Activated CD8-positive, alpha-beta memory T cell treated with anti-CD3 and anti-CD28 coated beads, Interleukin-2, amount 50 U/mL, for 24 hours (primary cell): Measurements from ENCODE around the gene OR11A1.

ENCODE experiments used
- DNase-seq: peaks from one replicate; pipeline ENCODE4 v3.0.0-alpha.2; 2020; ENCODE audit errors: extremely low read depth

The OR11A1 gene, protein sequence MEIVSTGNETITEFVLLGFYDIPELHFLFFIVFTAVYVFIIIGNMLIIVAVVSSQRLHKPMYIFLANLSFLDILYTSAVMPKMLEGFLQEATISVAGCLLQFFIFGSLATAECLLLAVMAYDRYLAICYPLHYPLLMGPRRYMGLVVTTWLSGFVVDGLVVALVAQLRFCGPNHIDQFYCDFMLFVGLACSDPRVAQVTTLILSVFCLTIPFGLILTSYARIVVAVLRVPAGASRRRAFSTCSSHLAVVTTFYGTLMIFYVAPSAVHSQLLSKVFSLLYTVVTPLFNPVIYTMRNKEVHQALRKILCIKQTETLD

DNA sequence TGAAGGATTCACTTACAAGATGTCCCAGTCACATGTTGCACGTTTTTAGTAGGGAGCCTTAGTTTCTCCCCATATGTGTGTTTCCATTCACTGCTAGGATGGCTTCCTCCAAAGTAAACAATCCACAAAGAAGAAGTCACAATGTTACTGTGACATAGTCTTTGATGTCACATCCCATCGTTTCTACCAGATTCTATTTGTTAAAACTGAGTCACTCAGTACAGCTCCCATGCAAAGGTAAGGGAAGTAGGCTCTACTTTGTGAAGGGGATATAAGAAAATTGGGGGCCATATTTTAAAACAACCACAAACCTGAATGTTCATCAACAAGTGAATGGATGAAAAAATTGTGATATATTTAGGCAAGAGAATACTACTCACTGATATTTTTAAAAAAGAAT lies at the start of gene OR11A1, which contains the start of gene OR2H1:
TSS of gene OR11A1 (minus strand) at position 101 of the 400 bp plus-strand sequence. CDS start 29,430 bp downstream, outside the sequence.
TSS of gene OR2H1 (plus strand) at position 185 of the 400 bp plus-strand sequence. CDS start 4,615 bp downstream, outside the sequence.
- no peak for DNase-seq

DNA sequence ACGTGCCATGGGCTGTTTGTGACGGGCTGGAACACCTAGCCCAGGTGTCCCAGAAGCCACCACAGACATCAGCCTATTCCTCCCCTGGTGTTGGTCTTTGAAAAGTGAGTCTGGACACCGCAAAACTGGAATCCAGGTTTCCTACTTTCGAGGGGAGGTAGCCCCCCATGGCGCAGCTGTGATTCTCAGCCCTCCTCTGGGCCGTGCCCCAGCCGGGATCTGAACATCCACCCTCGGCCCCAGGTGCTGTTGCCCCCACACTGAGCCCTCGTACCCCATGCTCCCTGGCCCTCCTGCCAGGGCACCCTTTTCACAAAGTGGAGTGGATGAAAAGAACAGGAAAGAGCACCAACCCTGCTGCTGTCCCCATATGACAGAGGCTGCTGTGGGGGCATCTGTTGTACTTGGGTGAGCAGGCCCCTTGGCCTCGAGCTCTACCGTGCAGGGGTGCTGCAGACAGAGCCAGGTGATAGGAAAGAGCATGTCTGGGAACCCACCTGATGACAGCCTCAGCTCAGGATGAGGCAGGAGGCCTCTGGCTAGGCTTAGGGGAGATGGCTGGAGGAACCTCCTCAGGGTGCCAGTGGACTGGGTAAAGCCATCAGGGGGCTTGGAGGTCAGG lies 49.7 kb upstream of the OR11A1 start:
- DNase-seq = no peak

DNA sequence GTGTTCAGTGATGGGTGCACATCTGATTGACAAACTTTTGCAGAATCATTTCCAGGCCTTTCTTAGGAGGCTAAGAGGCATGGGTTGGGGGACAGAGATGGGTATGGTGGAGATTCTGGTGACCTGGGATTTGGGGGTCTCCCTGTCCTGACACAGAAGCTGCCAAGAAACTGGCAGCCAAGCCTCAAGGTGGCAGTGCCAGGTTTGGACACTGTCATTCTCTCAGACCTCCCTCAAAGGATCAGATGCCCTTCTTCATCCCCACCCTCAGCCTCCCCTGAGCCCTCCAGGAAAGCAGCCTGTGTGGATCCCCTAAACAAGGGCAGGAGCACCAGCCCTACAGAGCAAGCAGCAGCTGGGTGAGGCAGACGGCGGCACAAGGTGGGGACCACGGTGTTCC lies 48.9 kb upstream of the OR11A1 start:
- DNase-seq = no peak

DNA sequence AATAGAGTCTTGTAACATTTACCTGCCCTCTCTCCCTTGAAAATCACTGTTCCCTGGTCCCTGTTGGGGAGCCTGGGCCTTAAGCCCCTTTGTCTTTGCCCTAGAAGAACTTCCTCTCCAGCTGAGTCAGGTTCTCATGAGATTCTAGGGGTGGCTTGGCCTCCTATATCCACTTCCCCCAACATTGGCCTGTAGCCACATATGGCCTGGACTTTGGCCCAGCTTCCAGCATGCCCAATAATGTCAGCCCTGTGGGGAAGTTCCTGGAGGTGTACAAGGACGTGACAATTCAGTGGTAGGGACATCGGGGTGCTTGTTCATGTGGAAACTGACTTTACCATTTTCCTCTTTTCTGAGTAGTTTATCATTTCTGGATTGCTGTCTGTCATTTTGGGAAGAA lies 48.1 kb upstream of the OR11A1 start:
- no peak for DNase-seq

GRCh38 chr6:29502597-29502996 lies 45.7 kb upstream of the OR11A1 start:
- no peak for DNase-seq

GRCh38 chr6:29502181-29502580 lies 45.3 kb upstream of the OR11A1 start:
- DNase-seq = no peak

- DNase-seq = no peak
These were observed 44.2 kb upstream of the OR11A1 start for GRCh38 chr6:29501106-29501505.

GRCh38 chr6:29500594-29500993 lies 43.7 kb upstream of the OR11A1 start:
- no peak for DNase-seq

DNA sequence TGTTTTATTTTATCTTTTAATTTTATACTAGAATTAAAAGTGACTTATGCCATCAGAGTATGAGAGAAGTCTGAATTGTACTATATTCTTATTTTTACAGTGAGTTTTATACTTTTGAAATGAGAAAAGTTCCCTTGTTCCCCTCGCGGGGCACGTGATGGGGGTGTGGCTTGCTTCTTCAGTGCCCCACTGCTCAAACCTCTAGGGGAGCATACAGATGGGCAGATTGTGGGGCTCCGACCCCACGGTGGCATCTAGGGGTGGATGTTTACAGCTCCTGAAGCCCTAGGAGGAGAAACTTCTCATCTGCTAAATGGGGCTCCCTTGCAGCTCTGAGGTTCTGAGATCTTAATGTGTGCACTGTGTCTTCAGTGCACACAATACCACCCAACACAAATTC lies 42.8 kb upstream of the OR11A1 start:
- DNase-seq = no peak

DNA sequence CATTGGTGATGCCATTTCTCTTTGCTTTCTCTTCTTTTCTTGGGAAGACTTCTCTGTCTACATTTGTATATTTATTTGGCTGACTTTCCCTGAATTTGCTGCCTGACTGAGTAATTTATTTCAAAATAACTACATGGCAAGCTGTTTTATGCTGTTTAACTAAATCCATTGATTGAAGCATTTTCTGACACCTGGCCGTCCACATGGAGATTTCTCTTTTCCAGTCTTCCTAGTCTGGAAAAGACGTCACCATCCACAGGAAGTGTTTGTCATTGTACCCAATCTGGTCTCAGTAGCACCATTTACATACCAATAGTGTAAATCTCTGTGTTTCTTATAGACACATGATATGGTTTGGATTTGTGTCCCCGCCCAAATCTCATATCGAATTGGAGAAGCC lies 40.1 kb upstream of the OR11A1 start:
- no peak for DNase-seq

DNA sequence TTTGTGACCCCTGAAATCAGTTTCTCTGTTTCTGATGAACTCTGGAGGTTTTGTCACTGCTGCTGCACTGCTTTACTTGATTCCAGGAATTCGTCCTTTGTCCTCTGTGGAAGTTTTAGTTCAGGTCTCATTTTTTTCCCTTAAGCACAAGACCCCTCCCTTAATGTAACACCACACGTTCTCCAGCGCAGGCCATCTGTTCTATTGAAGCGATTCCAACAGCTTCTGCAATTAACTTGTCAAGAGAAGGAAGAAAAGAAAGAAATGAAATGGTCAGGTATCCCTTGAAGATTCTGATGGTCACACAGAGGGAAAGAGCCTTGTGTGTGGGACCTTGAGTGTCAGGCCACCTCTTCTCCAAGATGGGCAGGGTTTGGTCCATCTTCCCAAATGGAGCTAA lies 38.7 kb upstream of the OR11A1 start:
- no peak for DNase-seq

DNA sequence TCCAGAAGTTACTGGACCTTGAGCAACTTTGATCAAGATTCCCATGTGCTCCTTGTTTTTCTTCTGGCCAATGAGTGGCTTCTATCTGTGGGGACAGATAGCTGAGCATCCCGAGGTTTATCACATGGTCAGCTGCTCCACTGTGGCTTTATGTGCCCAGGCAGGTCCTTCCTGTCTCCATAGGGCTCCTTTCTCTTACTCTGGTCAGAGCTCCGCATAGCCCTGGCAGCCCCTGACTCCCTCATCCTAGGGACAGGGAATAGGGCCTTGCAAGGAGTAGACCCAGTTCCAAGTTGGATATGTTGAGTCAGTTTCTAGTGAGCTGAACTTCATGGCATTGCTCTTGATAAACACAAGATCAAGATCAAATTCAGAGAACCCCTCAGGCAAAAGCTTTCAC lies 37.3 kb upstream of the OR11A1 start:
- no peak for DNase-seq

DNA sequence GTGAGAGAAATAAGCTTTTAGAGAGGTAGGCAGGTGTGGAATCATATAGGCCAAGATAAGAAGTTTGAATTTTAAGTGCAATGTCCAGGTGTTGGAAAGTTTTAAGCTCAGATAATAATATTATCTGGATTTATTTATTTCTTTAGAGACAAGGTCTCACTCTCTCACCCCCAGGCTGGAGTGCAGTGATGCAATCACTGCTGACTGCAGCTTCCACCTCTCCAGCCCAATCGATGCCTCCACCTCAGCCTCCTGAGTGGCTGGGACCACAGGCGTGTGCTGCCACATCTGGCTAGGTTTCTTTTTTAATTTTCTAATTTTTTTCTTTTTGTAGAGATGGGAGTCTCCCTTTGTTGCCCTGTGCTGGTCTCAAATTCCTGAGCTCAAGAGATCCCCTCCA lies 36.4 kb upstream of the OR11A1 start:
- no peak for DNase-seq

DNA sequence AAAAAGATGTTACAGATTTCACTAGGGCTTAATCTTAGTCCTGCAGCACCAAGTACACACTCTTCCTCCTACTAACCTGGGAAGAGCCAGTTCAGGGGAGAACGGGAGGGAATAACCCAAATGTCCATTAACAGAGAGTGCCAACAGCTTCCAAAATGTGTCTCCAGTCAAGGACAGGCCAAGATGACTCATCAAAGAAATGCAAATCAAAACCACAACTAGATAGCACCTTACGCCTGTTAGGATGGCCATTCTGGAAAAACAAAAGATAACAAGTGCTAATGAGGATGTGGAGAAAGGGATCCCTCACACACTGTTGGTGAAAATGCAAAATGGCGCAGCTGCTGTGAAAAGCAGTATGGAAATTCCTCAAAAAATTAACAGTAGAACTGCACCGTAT lies 34.7 kb upstream of the OR11A1 start:
- DNase-seq = no peak

- DNase-seq = no peak
These were observed 33.7 kb upstream of the OR11A1 start for GRCh38 chr6:29490552-29490951.

DNA sequence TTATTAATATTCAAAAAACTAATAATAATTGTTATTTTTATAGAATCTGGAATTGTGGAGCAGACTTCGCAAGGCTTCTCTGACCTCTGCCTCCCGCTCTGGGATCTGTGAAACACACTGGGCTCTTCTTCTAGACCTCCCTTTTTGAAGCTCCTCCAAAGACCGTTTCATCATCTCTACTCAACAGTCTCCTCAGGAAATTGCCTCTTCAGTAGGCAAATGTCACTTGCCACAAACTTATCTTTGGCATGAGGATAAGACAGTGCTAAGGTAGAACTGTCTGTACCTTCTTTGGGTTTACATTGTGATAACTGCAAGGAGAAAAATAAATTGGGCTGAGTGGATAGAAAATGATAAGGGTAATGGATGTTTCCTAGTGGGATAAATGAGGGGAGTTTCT lies 33.2 kb upstream of the OR11A1 start:
- no peak for DNase-seq

GRCh38 chr6:29489286-29489685 lies 32.4 kb upstream of the OR11A1 start:
- no peak for DNase-seq

DNA sequence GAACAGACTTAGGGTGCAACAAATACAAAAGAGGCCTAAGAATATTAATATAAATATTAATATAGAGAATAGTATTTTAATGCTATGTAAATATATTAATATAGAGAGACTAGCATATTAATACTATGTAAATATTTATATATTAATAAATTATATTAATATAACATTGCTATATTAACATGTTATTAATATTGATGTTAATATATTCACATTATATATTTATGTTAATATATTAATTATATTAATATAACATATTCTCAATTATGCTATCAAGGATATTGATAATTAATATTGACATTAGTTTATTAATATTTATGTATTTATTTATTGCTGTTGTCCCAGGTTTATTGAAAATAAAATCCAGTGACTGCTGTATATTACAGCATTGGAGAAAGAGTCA lies 32.0 kb upstream of the OR11A1 start:
- DNase-seq = no peak

DNA sequence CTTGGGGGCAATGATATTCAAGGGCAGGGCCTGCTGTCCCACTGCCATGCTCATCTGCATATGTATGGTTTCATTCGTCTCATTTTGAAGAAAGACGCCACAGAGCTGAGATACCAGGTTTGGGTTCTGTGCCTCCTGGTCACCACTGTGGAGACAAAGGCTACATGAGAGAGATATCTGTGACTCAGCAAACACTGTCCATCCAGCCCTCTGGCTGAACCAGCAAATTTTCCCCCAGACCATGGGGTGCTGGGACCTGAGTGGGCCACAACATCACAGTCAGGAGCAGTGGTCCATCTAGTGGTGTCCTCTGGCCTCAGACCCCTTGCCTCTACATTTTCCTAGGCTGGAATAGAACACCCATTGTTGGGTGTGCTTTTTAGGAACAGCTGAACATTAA lies 30.8 kb upstream of the OR11A1 start, which contains the start of gene MAS1L:
TSS of gene MAS1L (minus strand) at position 297 of the 400 bp plus-strand sequence. CDS start at position 243, 54 bp downstream.
- DNase-seq = no peak

DNA sequence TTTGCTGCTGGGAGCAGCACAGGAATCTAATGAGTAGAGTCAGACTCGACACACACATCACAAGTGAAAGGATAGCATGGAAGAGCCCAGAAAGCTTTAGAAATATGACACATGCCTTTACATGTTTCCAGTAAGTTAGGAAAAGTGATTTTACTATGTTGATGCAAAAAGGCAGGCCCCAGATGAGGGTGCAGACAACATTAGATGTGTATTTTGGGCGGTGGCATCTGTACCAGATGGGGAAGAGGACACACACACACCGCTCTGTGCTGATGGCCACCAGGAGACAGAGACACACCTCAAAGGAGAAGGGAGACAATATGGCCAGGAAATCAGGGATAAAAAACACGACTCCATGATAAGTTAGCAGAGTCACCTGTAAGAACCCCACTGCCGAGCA lies 30.3 kb upstream of the OR11A1 start:
- no peak for DNase-seq

DNA sequence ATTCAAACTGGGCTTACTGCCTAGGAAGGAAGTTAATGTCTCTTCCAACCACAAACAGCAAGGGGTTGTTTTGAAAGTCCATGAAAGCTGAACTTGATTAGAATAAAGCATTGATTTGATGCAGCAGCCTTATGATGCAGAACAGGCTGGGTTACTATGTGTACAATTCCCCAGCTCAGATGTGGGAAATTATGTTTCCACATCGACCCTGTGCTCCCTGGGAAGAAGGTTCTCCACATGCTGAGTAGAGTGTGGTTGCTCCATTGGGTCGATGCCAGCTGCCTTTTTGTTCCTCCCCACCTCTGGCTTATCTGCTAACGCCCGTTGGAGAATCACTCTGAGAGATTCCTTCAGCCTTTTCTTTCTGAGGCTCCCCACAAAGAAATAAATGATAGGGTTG lies 29.7 kb upstream of the OR11A1 start:
- no peak for DNase-seq

- DNase-seq = no peak
These were observed 26.9 kb upstream of the OR11A1 start for GRCh38 chr6:29483735-29484134.

- DNase-seq = no peak
These were observed 26.3 kb upstream of the OR11A1 start for GRCh38 chr6:29483186-29483585.
